ENCODE data around the gene NUDT12. TPM values are rescaled to one million over a fixed set of nuclear protein-coding genes. Genes with fewer than 3 reads are reported as not detected.

Gene NUDT12
- total RNA-seq, 1 experiment from 2014 or later = 9.2 TPM

DNA sequence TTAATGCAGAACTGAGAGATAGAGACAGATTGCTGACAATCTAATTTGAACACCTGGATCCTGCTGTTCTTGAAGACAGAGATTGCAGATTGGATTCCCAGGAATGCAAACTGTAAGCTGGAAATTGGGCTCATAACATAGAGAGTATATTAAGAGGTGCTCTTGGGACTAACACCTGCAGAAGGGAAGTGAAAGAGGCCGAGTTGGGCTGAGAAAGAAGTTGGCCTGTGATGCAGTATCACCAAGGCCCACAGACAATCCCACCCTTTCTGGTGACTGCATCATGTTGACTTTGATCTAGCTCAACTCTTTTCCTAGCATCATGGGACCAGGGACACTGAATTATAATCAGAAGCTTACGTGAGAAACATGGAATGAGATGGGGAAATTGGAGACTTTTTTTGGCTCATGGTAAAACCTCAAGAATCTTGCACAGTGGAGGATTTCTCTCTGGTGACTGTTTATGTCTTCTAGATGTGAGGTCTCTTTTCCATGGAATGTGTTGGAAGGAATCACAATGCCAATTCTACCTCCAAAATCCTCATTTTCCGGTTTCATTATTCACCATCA lies 36.5 kb upstream of the NUDT12 start:
- H3K4me3 ChIP-seq (ENCODE audit: low read depth in 2 of 2, low read length in 2 of 2) = no peak overlapping the region
- in situ Hi-C loops (cut with HindIII; ENCODE audit: low pct_unique_long_range_greater_than_20kb, low sequenced_read_pairs) = no loop called here
- intact Hi-C loops (cut with micrococcal nuclease; ENCODE audit: unreplicated experiment) = no loop called here
- no peak for TF ChIP-seq POLR2AphosphoS5 (IDR thresholded peaks at IDR 0.05; ENCODE audit: low read depth, low read length)
- TF ChIP-seq, protein P1, sequence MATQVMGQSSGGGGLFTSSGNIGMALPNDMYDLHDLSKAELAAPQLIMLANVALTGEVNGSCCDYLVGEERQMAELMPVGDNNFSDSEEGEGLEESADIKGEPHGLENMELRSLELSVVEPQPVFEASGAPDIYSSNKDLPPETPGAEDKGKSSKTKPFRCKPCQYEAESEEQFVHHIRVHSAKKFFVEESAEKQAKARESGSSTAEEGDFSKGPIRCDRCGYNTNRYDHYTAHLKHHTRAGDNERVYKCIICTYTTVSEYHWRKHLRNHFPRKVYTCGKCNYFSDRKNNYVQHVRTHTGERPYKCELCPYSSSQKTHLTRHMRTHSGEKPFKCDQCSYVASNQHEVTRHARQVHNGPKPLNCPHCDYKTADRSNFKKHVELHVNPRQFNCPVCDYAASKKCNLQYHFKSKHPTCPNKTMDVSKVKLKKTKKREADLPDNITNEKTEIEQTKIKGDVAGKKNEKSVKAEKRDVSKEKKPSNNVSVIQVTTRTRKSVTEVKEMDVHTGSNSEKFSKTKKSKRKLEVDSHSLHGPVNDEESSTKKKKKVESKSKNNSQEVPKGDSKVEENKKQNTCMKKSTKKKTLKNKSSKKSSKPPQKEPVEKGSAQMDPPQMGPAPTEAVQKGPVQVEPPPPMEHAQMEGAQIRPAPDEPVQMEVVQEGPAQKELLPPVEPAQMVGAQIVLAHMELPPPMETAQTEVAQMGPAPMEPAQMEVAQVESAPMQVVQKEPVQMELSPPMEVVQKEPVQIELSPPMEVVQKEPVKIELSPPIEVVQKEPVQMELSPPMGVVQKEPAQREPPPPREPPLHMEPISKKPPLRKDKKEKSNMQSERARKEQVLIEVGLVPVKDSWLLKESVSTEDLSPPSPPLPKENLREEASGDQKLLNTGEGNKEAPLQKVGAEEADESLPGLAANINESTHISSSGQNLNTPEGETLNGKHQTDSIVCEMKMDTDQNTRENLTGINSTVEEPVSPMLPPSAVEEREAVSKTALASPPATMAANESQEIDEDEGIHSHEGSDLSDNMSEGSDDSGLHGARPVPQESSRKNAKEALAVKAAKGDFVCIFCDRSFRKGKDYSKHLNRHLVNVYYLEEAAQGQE (IDR thresholded peaks at IDR 0.05; ENCODE audit: insufficient read depth in 1 of 2, low read depth in 2 of 2, low read length in 1 of 2) = no peak
- TF ChIP-seq, protein P2, sequence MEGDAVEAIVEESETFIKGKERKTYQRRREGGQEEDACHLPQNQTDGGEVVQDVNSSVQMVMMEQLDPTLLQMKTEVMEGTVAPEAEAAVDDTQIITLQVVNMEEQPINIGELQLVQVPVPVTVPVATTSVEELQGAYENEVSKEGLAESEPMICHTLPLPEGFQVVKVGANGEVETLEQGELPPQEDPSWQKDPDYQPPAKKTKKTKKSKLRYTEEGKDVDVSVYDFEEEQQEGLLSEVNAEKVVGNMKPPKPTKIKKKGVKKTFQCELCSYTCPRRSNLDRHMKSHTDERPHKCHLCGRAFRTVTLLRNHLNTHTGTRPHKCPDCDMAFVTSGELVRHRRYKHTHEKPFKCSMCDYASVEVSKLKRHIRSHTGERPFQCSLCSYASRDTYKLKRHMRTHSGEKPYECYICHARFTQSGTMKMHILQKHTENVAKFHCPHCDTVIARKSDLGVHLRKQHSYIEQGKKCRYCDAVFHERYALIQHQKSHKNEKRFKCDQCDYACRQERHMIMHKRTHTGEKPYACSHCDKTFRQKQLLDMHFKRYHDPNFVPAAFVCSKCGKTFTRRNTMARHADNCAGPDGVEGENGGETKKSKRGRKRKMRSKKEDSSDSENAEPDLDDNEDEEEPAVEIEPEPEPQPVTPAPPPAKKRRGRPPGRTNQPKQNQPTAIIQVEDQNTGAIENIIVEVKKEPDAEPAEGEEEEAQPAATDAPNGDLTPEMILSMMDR (IDR thresholded peaks at IDR 0.05) = no peak
- no peak for TF ChIP-seq TCF7L2 (IDR thresholded peaks at IDR 0.05; ENCODE audit: low read depth, low read length)
- no peak for TF ChIP-seq SIN3A (IDR thresholded peaks at IDR 0.05; ENCODE audit: borderline replicate concordance, insufficient read depth, low read depth, low read length)
- ATAC-seq (no peak), DNase-seq (ENCODE audit: low read depth, low spot score) (no peak)
- no TSS peak for BruUV-seq (replicated peaks)
- H3K9me3 ChIP-seq (ENCODE audit: control insufficient read depth, insufficient read depth, low read depth, low read length) = no peaks in the 10 kb centered on the region
- H3K27me3 ChIP-seq (ENCODE audit: control insufficient read depth, insufficient read depth, low read length) = no peaks in the 10 kb centered on the region
- H3K36me3 ChIP-seq (ENCODE audit: control insufficient read depth, insufficient read depth, low read length) = no peaks in the 10 kb centered on the region; the same call in 1 of the 2 replicates
- H3K27ac ChIP-seq (ENCODE audit: low read length) = no peak overlapping the region
- no peaks in the 10 kb centered on the region for H3K4me1 ChIP-seq (ENCODE audit: control insufficient read depth, insufficient read depth, low read length)
- ChIA-PET CTCF (no interaction called here), POLR2A (no interaction called here)

DNA sequence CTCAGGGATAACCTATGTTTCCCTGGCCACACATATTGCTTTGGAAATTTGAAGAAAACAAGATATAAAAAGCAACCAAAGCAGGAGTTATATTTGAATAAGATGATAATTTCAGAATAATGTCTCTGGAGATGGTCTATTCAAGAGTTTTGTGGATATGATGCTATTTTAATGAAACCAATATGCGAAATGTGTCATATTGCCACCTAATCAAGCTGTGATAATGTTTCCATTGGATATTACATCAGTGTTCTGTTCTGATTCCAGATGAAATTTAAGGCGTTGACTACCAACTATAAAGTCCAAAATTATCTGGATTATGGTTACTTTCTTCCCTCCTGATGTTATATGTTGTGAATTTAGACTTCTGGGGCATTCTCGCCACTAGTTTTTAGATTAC lies 27.6 kb upstream of the NUDT12 start:
- Histone ChIP-seq H3K36me3 (ENCODE audit: control insufficient read depth, insufficient read depth, low read length) (no peaks in the 10 kb centered on the region), H3K9me3 (ENCODE audit: control insufficient read depth, insufficient read depth, low read depth, low read length) (no peaks in the 10 kb centered on the region), H3K4me1 (ENCODE audit: control insufficient read depth, insufficient read depth, low read length) (no peaks in the 10 kb centered on the region), H3K4me3 (ENCODE audit: low read depth in 2 of 2, low read length in 2 of 2) (no peak overlapping the region), H3K27ac (ENCODE audit: low read length) (no peak overlapping the region), H3K27me3 (ENCODE audit: control insufficient read depth, insufficient read depth, low read length) (no peaks in the 10 kb centered on the region)
- no peak for DNase-seq (ENCODE audit: low read depth, low spot score)
- intact Hi-C loops (cut with micrococcal nuclease; ENCODE audit: unreplicated experiment) = no loop called here
- TF ChIP-seq SIN3A (IDR thresholded peaks at IDR 0.05; ENCODE audit: borderline replicate concordance, insufficient read depth, low read depth, low read length) (no peak), TCF7L2 (IDR thresholded peaks at IDR 0.05; ENCODE audit: low read depth, low read length) (no peak), POLR2AphosphoS5 (IDR thresholded peaks at IDR 0.05; ENCODE audit: low read depth, low read length) (no peak)
- TF ChIP-seq, protein P2 (IDR thresholded peaks at IDR 0.05) = no peak
- TF ChIP-seq, protein P1 (IDR thresholded peaks at IDR 0.05; ENCODE audit: insufficient read depth in 1 of 2, low read depth in 2 of 2, low read length in 1 of 2) = no peak
- no peak for ATAC-seq
- in situ Hi-C loops (cut with HindIII; ENCODE audit: low pct_unique_long_range_greater_than_20kb, low sequenced_read_pairs) = no loop called here
- no TSS peak for BruUV-seq (replicated peaks)
- ChIA-PET POLR2A (no interaction called here), CTCF (no interaction called here)
